OCI-LY3 (cell line): ENCODE data around the gene CCDC170.
A peak's percentile ranks its signal among the peaks of the same experiment; 100 is the strongest.

Experiments used
- H2AFZ ChIP-seq: fragments of 200-600, 300-600 bp; shearing (Covaris generic); 2 replicates; pipeline ENCODE4 v1.6.0; 2014; ENCODE audit warnings: antibody characterized with exemption, low read depth, low read length
- H3K27ac ChIP-seq: fragments of 200-600, 300-600 bp; sonication (generic); 2 replicates; pipeline ENCODE4 v1.5.1; 2014; ENCODE audit warnings: mild to moderate bottlenecking, low read length, moderate library complexity, mixed read lengths
- H3K27me3 ChIP-seq: fragments of 200-600, 300-600 bp; sonication (generic); 2 replicates; pipeline ENCODE4 v1.6.1; 2014; ENCODE audit warnings: low read depth, low read length, mixed read lengths
- H3K36me3 ChIP-seq: fragments of 200-600, 300-600 bp; sonication (generic); replicated peaks from 2 replicates; pipeline ENCODE3; 2014; ENCODE audit warnings: low read depth, low read length, mixed read lengths
- H3K4me1 ChIP-seq: fragments of 300-600, 200-600 bp; sonication (generic); 2 replicates; pipeline ENCODE4 v1.6.1; 2014; ENCODE audit warnings: low read length, mixed read lengths
- H3K4me2 ChIP-seq: fragments of 200-600, 300-600 bp; sonication (generic); 2 replicates; pipeline ENCODE4 v1.6.1; 2014; ENCODE audit warnings: low read length, mixed read lengths
- H3K4me3 ChIP-seq: fragments of 300-600, 200-600 bp; sonication (generic); 2 replicates; pipeline ENCODE4 v1.5.1; 2014; ENCODE audit warnings: antibody characterized with exemption, mild to moderate bottlenecking, low read length, moderate library complexity
- H3K79me2 ChIP-seq: fragments of 300-600, 200-600 bp; shearing (Covaris generic); 2 replicates; pipeline ENCODE4 v1.6.1; 2014; ENCODE audit warnings: mild to moderate bottlenecking, low read length, mixed read lengths
- H3K9ac ChIP-seq: fragments of 300-600, 200-600 bp; shearing (Covaris generic); 2 replicates; pipeline ENCODE4 v1.6.0; 2014; ENCODE audit warnings: mild to moderate bottlenecking, low read length, moderate library complexity
- H3K9me3 ChIP-seq: fragments of 200-600, 300-600 bp; shearing (Covaris generic); 2 replicates; pipeline ENCODE4 v1.6.1; 2014; ENCODE audit warnings: low read length, mixed read lengths; ENCODE audit not compliant: insufficient read depth
- H4K20me1 ChIP-seq: fragments of 200-600, 300-600 bp; sonication (generic); 2 replicates; pipeline ENCODE4 v1.6.1; 2016; ENCODE audit warnings: low read length, mixed read lengths; ENCODE audit not compliant: insufficient read depth
- EZH2phosphoT487 ChIP-seq: fragments of 200-600 bp; shearing (Covaris generic); IDR thresholded peaks from 2 replicates; pipeline ENCODE4 v1.6.1; 2018; ENCODE audit warnings: antibody characterized with exemption, mixed run types, low read depth
- TF ChIP-seq, protein P1 (sequence below): fragments of 200-600, 300-600 bp; sonication (generic); IDR thresholded peaks from 2 replicates; pipeline ENCODE4 v1.5.1; 2014; ENCODE audit warnings: antibody characterized with exemption, low read length, low read depth

Gene CCDC170

DNA sequence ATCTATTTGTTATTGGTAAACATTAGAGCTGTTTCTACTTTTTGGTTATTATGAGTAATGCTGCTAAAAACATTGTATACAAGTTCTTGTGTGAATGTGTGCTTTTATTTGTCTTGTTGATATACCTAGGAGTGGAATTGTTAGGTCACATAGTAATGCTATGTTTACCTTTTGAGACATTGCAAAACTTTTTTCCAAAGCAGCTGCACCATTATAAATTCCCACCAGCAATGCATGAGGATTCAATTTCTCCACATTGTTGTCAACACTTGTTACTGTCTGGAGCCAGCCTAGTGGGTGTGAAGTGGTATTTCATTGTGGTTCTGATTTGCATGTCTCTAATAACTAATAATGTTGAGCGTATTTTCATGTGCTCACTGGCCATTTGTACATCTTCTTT is 145.9 kb downstream of the CCDC170 start:
- no peaks in the 10 kb centered on the region for H3K36me3 ChIP-seq
- H2AFZ ChIP-seq, result no peak overlapping the region
- H4K20me1 ChIP-seq, result no peaks in the 10 kb centered on the region
- H3K27me3 ChIP-seq, result 0 out of 2 replicates have a peak, but pooled peaks cover 3% of the 10 kb centered on the region
- no peaks in the 10 kb centered on the region for H3K79me2 ChIP-seq
- H3K27ac ChIP-seq, result no peak overlapping the region
- no peak for TF ChIP-seq EZH2phosphoT487
- TF ChIP-seq, protein P1, sequence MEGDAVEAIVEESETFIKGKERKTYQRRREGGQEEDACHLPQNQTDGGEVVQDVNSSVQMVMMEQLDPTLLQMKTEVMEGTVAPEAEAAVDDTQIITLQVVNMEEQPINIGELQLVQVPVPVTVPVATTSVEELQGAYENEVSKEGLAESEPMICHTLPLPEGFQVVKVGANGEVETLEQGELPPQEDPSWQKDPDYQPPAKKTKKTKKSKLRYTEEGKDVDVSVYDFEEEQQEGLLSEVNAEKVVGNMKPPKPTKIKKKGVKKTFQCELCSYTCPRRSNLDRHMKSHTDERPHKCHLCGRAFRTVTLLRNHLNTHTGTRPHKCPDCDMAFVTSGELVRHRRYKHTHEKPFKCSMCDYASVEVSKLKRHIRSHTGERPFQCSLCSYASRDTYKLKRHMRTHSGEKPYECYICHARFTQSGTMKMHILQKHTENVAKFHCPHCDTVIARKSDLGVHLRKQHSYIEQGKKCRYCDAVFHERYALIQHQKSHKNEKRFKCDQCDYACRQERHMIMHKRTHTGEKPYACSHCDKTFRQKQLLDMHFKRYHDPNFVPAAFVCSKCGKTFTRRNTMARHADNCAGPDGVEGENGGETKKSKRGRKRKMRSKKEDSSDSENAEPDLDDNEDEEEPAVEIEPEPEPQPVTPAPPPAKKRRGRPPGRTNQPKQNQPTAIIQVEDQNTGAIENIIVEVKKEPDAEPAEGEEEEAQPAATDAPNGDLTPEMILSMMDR, result no peak
- H3K9ac ChIP-seq, result no peak overlapping the region
- no peaks in the 10 kb centered on the region for H3K9me3 ChIP-seq
- no peak overlapping the region for H3K4me2 ChIP-seq
- no peaks in the 10 kb centered on the region for H3K4me1 ChIP-seq
- H3K4me3 ChIP-seq, result no peak overlapping the region

DNA sequence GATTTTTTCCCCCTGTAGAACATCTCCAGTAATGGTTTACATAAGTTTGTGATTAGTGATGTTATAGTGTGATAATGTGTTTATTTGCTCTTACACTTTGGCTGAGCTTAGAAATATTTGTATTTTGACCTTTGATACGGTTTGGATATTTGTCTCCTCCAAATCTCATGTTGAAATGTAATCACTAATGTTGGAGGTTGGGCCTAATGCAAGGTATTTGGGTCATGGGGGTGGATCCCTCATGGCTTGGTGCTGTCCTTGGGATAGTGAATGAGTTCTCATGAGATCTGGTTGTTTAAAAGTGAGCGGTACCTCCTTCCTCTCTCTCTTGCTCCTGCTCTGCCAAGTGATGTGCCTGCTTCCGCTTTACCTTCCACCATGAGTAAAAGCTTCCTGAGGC is 147.2 kb downstream of the CCDC170 start:
- Histone ChIP-seq H3K27ac (no peak overlapping the region), H3K27me3 (0 out of 2 replicates have a peak, but pooled peaks cover 3% of the 10 kb centered on the region), H3K79me2 (no peaks in the 10 kb centered on the region), H3K9ac (no peak overlapping the region), H4K20me1 (no peaks in the 10 kb centered on the region), H3K4me2 (no peak overlapping the region), H3K4me3 (no peak overlapping the region), H3K4me1 (no peaks in the 10 kb centered on the region), H2AFZ (no peak overlapping the region), H3K36me3 (no peaks in the 10 kb centered on the region), H3K9me3 (no peaks in the 10 kb centered on the region)
- TF ChIP-seq, protein P1, result no peak
- no peak for TF ChIP-seq EZH2phosphoT487

DNA sequence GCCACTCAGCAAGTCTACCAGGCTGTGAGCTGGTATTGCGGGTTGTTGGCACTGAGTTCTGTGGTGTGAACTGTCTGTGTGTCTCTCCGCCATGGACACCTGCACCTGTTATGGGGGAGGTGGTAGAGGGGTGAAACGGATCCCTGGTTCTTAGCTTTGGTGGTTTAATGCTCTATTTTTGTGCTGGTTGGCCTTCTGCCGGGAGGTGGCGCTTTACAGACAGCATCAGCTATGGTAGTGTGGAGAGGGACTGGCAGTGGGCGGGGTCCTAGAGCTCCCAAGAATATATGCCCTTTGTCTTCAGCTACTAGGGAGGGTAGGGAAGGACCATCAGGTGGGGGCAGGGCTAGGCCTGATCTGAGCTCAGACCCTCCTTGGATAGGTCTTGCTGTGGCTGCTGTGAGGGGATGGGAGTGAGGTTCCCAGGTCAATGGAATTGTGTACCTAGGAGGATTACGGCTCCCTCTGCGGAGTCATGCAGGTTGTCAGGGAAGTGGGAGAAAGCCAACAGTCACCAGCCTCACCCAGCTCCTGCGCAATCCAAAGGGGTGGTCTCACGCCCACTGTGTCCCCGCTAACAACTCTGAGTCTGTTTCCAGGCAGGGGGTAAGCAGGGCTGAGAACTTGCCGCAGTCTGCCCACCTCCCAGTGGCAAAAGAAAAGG is 154.3 kb downstream of the CCDC170 start:
- no peaks in the 10 kb centered on the region for H3K4me1 ChIP-seq
- no peak overlapping the region for H3K4me2 ChIP-seq
- no peaks in the 10 kb centered on the region for H3K79me2 ChIP-seq
- H4K20me1 ChIP-seq, result no peaks in the 10 kb centered on the region
- H3K36me3 ChIP-seq, result no peaks in the 10 kb centered on the region
- no peaks in the 10 kb centered on the region for H3K27me3 ChIP-seq
- no peak overlapping the region for H3K27ac ChIP-seq
- H3K9me3 ChIP-seq, result no peaks in the 10 kb centered on the region
- no peak overlapping the region for H3K4me3 ChIP-seq
- TF ChIP-seq EZH2phosphoT487, result no peak
- TF ChIP-seq, protein P1, result peak; percentile 51
- no peak overlapping the region for H2AFZ ChIP-seq
- no peak overlapping the region for H3K9ac ChIP-seq

GRCh38 chr6:151649835-151650234 is 156.0 kb downstream of the CCDC170 start:
- Histone ChIP-seq H2AFZ (no peak overlapping the region), H3K4me2 (no peak overlapping the region), H3K27me3 (no peaks in the 10 kb centered on the region), H4K20me1 (no peaks in the 10 kb centered on the region), H3K9me3 (no peaks in the 10 kb centered on the region), H3K36me3 (no peaks in the 10 kb centered on the region), H3K4me3 (no peak overlapping the region), H3K4me1 (no peaks in the 10 kb centered on the region), H3K9ac (no peak overlapping the region), H3K27ac (no peak overlapping the region), H3K79me2 (no peaks in the 10 kb centered on the region)
- TF ChIP-seq, protein P1, result no peak
- no peak for TF ChIP-seq EZH2phosphoT487
